HFF-Myc (cell line): ENCODE results near the gene ZNHIT2.
"Not testable (repeated sequence)": the region's sequence is repeated elsewhere in the genome, so short reads cannot be mapped to it uniquely, and the experiment has no call there.

Source experiments
- DNase-seq: peaks from one replicate; pipeline ENCODE4 v3.0.0-alpha.2; 2011; ENCODE audit warnings: low read depth; ENCODE audit errors: extremely low read depth
- H3K4me3 ChIP-seq: replicated peaks from 2 replicates; pipeline ENCODE4 v1.5.1; 2011; ENCODE audit warnings: low read depth, mild to moderate bottlenecking, control low read depth, low read length
- TF ChIP-seq, protein P1 (sequence below): IDR thresholded peaks from 2 replicates; pipeline ENCODE4 v1.5.1; 2012; ENCODE audit warnings: mild to moderate bottlenecking, low read depth, low read length, control low read depth; ENCODE audit errors: missing control alignments

The ZNHIT2 gene

GRCh38 chr11:65125197-65126056, 7.9 kb upstream of the ZNHIT2 start:
- TF ChIP-seq, protein P1, sequence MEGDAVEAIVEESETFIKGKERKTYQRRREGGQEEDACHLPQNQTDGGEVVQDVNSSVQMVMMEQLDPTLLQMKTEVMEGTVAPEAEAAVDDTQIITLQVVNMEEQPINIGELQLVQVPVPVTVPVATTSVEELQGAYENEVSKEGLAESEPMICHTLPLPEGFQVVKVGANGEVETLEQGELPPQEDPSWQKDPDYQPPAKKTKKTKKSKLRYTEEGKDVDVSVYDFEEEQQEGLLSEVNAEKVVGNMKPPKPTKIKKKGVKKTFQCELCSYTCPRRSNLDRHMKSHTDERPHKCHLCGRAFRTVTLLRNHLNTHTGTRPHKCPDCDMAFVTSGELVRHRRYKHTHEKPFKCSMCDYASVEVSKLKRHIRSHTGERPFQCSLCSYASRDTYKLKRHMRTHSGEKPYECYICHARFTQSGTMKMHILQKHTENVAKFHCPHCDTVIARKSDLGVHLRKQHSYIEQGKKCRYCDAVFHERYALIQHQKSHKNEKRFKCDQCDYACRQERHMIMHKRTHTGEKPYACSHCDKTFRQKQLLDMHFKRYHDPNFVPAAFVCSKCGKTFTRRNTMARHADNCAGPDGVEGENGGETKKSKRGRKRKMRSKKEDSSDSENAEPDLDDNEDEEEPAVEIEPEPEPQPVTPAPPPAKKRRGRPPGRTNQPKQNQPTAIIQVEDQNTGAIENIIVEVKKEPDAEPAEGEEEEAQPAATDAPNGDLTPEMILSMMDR = no peak
- no peak for DNase-seq
- no peak overlapping the region for H3K4me3 ChIP-seq

- DNase-seq = no peak
Measured at GRCh38 chr11:65124480-65125196, 7.1 kb upstream of the ZNHIT2 start.

DNA sequence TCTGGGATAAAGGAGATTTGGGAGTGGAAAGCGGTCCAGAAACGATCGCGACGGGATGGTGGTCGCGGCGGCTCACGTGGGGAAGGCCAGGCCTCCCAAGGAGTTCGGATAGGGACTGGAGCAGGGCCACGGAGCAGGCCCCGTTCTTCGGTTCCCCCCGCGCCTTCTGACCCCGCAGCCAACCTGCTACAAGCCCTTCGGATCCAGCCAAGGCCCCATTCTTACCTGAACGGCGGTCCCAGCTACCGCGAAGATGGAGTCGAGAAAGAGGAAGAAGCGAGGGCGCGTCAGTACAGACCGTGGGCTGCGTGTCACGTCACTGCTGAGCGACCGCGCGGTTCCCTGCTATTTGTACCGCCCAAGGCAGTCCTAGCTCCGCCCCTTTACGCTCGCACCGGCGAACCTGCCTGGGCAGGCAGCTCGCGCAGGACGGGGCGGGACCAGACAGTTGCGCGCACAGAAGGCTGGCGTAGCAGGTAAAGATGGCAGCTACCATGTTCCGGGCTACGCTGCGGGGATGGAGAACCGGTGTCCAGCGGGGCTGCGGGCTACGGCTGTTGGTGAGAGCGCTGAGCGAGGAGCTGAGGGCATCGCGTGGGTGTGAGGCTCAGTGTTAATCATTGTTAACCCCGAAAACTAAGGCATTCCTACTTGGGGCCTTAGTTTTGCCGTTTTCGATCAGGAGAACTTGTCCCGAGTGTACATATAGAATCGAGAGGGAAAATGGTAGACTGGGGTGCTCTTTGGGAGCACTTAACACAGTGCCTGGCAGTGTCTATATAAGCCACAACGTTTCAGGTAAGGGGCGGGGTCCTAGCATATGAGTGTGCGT, 4.6 kb upstream of the ZNHIT2 start, which contains the start of the genes FAU and MRPL49:
Gene FAU (minus strand): TSS at position 270 of the 832 bp plus-strand sequence. CDS start 321 bp downstream, outside the sequence.
Gene MRPL49 (plus strand): TSS at position 457 of the 832 bp plus-strand sequence. CDS start 26 bp downstream, at position 483.
- peak within 1 kb of the TSS; percentile 95 for H3K4me3 ChIP-seq
- peak; percentile 89 for DNase-seq
- TF ChIP-seq, protein P1 = no peak

More at GRCh38 chr11:65124480-65125196, 7.1 kb upstream of the ZNHIT2 start:
- H3K4me3 ChIP-seq = no peak overlapping the region
- TF ChIP-seq, protein P1 = no peak

GRCh38 chr11:65121447-65121864, 4.0 kb upstream of the ZNHIT2 start:
- DNase-seq = no peak
- H3K4me3 ChIP-seq = peak overlapping the region; percentile 95
- TF ChIP-seq, protein P1 = no peak

GRCh38 chr11:65120831-65121230, 3.3 kb upstream of the ZNHIT2 start:
- peak overlapping the region; percentile 95 for H3K4me3 ChIP-seq
- no peak for DNase-seq
- TF ChIP-seq, protein P1 = no peak

- H3K4me3 ChIP-seq = peak overlapping the region; percentile 95; the same call in 1 of the 2 replicates
- no peak for DNase-seq
- TF ChIP-seq, protein P1 = no peak
Measured at GRCh38 chr11:65119670-65119995, 2.1 kb upstream of the ZNHIT2 start.

DNA sequence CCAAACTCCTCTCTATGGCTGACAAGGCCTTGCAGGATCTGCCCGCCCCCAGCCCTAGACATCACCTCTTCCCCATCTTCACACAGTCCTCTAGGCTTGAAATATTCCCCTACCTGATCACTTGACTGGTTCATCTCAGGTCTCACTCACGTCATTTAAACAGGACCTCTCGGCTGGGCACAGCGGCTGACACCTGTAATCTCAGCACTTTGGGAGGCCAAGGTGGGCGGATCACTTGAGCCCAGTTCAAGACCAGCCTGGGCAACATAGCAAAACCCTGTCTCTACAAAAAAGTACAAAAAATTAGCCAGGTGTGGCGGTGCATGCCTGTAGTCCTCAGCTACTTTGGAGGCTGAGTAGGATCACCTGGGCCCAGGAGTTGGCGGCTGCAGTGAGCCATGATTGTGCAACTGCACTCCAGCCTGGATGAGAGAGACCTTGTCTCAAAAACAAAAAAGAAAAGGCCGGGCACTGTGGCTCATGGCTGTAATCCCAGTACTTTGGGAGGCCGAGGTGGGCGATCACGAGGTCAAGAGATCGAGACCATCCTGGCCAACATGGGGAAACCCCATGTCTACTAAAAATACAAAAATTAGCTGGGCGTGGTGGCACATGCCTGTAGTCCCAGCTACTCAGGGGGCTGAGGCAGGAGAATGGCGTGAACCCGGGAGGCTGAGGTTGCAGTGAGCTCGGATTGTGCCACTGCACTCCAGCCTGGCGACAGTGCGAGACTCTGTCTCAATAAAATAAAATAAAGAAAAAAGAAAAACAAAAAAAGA, 1.6 kb upstream of the ZNHIT2 start:
- DNase-seq, H3K4me3 ChIP-seq: not testable (repeated sequence)
